ENCODE results near the gene AGBL4. TPM values are rescaled to one million over a fixed set of nuclear protein-coding genes. Genes with fewer than 3 reads are reported as not detected.

AGBL4 gene
- total RNA-seq, 1 experiment from 2014 or later, result not detected

DNA sequence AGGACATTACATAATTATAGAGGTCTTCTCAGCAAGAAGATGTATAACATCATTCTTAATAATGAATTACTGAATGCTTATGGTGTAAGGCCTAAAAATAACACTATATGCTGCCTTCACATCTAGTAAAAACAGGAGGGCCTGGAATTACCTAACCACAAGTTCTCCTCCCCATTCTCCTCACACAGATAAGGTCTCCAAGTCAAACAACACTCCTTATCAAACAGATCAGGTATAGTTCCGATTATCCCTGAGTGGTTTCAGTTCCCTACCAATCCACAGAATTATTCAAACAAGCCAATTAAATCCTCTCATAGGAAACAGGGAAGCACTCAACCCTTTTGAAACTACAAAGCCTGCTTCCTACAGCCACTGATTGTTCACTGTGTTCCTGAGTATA, 4.0 kb upstream of the AGBL4 start:
- Histone ChIP-seq H3K4me3 (ENCODE audit: low read depth, low read length) (no peak overlapping the region), H3K36me3 (ENCODE audit: control insufficient read depth, insufficient read depth, low read length) (no peaks in the 10 kb centered on the region), H3K9me3 (no peaks in the 10 kb centered on the region), H3K4me1 (no peaks in the 10 kb centered on the region), H3K27me3 (replicated peaks; ENCODE audit: control insufficient read depth, insufficient read depth, low read length) (no peaks in the 10 kb centered on the region)
- H3K36me3 Mint-ChIP-seq (ENCODE audit: insufficient read depth, unreplicated experiment), result no peaks in the 10 kb centered on the region
- intact Hi-C loops (cut with micrococcal nuclease; ENCODE audit: unreplicated experiment), result no loop called here
- peaks cover 3% of the 10 kb centered on the region for H3K27me3 Mint-ChIP-seq (ENCODE audit: insufficient read depth, unreplicated experiment)
- no peak overlapping the region for H3K27ac Mint-ChIP-seq (ENCODE audit: unreplicated experiment)
- H3K4me1 Mint-ChIP-seq (ENCODE audit: low read depth, unreplicated experiment), result no peaks in the 10 kb centered on the region
- ChIA-PET POLR2A (no interaction called here), CTCF (no interaction called here)
- H3K4me3 Mint-ChIP-seq (ENCODE audit: unreplicated experiment), result no peak overlapping the region
- BruUV-seq (replicated peaks), result no TSS peak
- no peaks in the 10 kb centered on the region for H3K9me3 Mint-ChIP-seq (ENCODE audit: unreplicated experiment)
- TF ChIP-seq, protein P1, sequence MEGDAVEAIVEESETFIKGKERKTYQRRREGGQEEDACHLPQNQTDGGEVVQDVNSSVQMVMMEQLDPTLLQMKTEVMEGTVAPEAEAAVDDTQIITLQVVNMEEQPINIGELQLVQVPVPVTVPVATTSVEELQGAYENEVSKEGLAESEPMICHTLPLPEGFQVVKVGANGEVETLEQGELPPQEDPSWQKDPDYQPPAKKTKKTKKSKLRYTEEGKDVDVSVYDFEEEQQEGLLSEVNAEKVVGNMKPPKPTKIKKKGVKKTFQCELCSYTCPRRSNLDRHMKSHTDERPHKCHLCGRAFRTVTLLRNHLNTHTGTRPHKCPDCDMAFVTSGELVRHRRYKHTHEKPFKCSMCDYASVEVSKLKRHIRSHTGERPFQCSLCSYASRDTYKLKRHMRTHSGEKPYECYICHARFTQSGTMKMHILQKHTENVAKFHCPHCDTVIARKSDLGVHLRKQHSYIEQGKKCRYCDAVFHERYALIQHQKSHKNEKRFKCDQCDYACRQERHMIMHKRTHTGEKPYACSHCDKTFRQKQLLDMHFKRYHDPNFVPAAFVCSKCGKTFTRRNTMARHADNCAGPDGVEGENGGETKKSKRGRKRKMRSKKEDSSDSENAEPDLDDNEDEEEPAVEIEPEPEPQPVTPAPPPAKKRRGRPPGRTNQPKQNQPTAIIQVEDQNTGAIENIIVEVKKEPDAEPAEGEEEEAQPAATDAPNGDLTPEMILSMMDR (IDR thresholded peaks at IDR 0.05; ENCODE audit: insufficient read depth in 1 of 2, low read depth in 1 of 2, low read length in 1 of 2, severe bottlenecking in 1 of 2, unreplicated experiment in 1 of 2), result no peak
- DNase-seq, result no peak

DNA sequence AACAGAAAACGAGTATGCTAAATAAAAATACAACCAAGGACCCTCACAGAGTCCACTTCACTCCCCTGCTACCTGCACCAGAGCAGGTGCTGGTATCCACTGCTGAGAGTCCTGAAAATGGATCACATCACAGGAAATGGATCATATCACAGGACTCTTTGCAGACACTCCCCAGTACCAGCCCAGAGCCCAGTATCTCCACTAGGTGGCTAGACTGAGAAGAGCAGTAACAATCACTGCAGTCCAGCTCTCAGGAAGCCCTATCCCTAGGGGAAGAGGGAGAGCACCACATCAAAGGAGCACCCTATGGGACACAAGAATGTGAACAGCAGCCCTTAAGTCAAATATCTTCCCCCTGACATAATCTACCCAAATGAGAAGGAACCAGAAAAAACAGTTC, 28.0 kb downstream of the AGBL4 start:
- peaks cover 10% of the 10 kb centered on the region for H3K9me3 Mint-ChIP-seq (ENCODE audit: unreplicated experiment)
- Histone ChIP-seq H3K4me1 (no peaks in the 10 kb centered on the region), H3K4me3 (ENCODE audit: low read depth, low read length) (no peak overlapping the region), H3K27me3 (replicated peaks; ENCODE audit: control insufficient read depth, insufficient read depth, low read length) (no peaks in the 10 kb centered on the region), H3K36me3 (ENCODE audit: control insufficient read depth, insufficient read depth, low read length) (no peaks in the 10 kb centered on the region), H3K9me3 (no peaks in the 10 kb centered on the region)
- TF ChIP-seq, protein P1 (IDR thresholded peaks at IDR 0.05; ENCODE audit: insufficient read depth in 1 of 2, low read depth in 1 of 2, low read length in 1 of 2, severe bottlenecking in 1 of 2, unreplicated experiment in 1 of 2), result peak in 1 of 2 experiments; percentile 19
- no peaks in the 10 kb centered on the region for H3K36me3 Mint-ChIP-seq (ENCODE audit: insufficient read depth, unreplicated experiment)
- peak in 1 of 2 experiments; percentile 3 for DNase-seq
- BruUV-seq (replicated peaks), result no TSS peak
- H3K4me3 Mint-ChIP-seq (ENCODE audit: unreplicated experiment), result no peak overlapping the region
- H3K4me1 Mint-ChIP-seq (ENCODE audit: low read depth, unreplicated experiment), result no peaks in the 10 kb centered on the region
- H3K27ac Mint-ChIP-seq (ENCODE audit: unreplicated experiment), result no peak overlapping the region
- intact Hi-C loops (cut with micrococcal nuclease; ENCODE audit: unreplicated experiment), result no loop called here
- POLR2A ChIA-PET, result no interaction called here
- CTCF ChIA-PET, result no interaction called here
- peaks cover 3% of the 10 kb centered on the region for H3K27me3 Mint-ChIP-seq (ENCODE audit: insufficient read depth, unreplicated experiment)

DNA sequence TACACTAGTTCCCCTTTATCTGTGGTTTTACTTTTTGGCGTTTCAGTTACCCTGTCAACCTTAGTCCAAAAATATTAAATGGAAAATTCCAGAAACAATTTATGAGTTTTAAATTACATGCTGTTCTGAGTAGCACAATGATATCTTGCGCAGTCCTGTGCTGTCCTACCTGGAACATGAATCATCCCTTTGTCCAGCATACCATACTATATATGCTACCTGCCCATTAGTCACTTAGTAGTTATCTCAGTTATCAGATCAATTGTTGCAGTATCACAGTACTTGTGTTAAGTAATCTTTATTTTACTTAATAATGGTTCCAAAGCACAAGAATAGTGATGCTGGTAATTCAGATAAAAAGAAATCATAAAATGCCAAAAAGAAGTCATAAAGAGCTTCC, 52.7 kb downstream of the AGBL4 start:
- no peak overlapping the region for H3K4me3 ChIP-seq (ENCODE audit: low read depth, low read length)
- H3K9me3 Mint-ChIP-seq (ENCODE audit: unreplicated experiment), result no peaks in the 10 kb centered on the region
- no peaks in the 10 kb centered on the region for H3K4me1 Mint-ChIP-seq (ENCODE audit: low read depth, unreplicated experiment)
- BruUV-seq (replicated peaks), result no TSS peak
- no peak overlapping the region for H3K27ac Mint-ChIP-seq (ENCODE audit: unreplicated experiment)
- H3K27me3 Mint-ChIP-seq (ENCODE audit: insufficient read depth, unreplicated experiment), result no peaks in the 10 kb centered on the region
- intact Hi-C loops (cut with micrococcal nuclease; ENCODE audit: unreplicated experiment), result no loop called here
- no peaks in the 10 kb centered on the region for H3K36me3 ChIP-seq (ENCODE audit: control insufficient read depth, insufficient read depth, low read length)
- TF ChIP-seq, protein P1 (IDR thresholded peaks at IDR 0.05; ENCODE audit: insufficient read depth in 1 of 2, low read depth in 1 of 2, low read length in 1 of 2, severe bottlenecking in 1 of 2, unreplicated experiment in 1 of 2), result no peak
- H3K4me1 ChIP-seq, result no peaks in the 10 kb centered on the region
- H3K4me3 Mint-ChIP-seq (ENCODE audit: unreplicated experiment), result no peak overlapping the region
- H3K9me3 ChIP-seq, result no peaks in the 10 kb centered on the region
- CTCF ChIA-PET, result interaction anchor here (0.7 kb wide), 1 partner anchor 108 kb away, joined by 7 read pairs; no protein-coding TSS in a partner anchor
- no peaks in the 10 kb centered on the region for H3K36me3 Mint-ChIP-seq (ENCODE audit: insufficient read depth, unreplicated experiment)
- POLR2A ChIA-PET, result no interaction called here
- H3K27me3 ChIP-seq (replicated peaks; ENCODE audit: control insufficient read depth, insufficient read depth, low read length), result no peaks in the 10 kb centered on the region; the same call in 1 of the 2 replicates
- DNase-seq, result no peak
